Osteocyte (in vitro differentiated cells): ENCODE measurements around the gene AKAP6. TPM values are rescaled to one million over a fixed set of nuclear protein-coding genes. Genes with fewer than 3 reads are reported as not detected.

Experiments
- DNase-seq: peaks from one replicate; pipeline ENCODE4 v3.0.0; 2021; ENCODE audit warnings: mixed read lengths; ENCODE audit not compliant: unreplicated experiment; ENCODE audit errors: extremely low spot score
- H3K27ac Mint-ChIP-seq: one replicate; pipeline ENCODE4 v1.8.0; 2021; ENCODE audit warnings: mild to moderate bottlenecking, mixed read lengths; ENCODE audit not compliant: unreplicated experiment
- H3K27me3 Mint-ChIP-seq: one replicate; pipeline ENCODE4 v1.8.0; 2021; ENCODE audit warnings: mixed read lengths; ENCODE audit not compliant: unreplicated experiment
- H3K36me3 Mint-ChIP-seq: one replicate; pipeline ENCODE4 v1.8.0; 2021; ENCODE audit warnings: mixed read lengths; ENCODE audit not compliant: unreplicated experiment
- H3K4me1 Mint-ChIP-seq: one replicate; pipeline ENCODE4 v1.8.0; 2021; ENCODE audit warnings: mixed read lengths; ENCODE audit not compliant: unreplicated experiment
- H3K4me3 Mint-ChIP-seq: one replicate; pipeline ENCODE4 v1.8.0; 2021; ENCODE audit warnings: mild to moderate bottlenecking, moderate library complexity, mixed read lengths; ENCODE audit not compliant: unreplicated experiment
- H3K9me3 Mint-ChIP-seq: one replicate; pipeline ENCODE4 v1.8.0; 2021; ENCODE audit warnings: mixed read lengths; ENCODE audit not compliant: unreplicated experiment
- total RNA-seq: library from RNA; stranded (reverse); gene quantifications from 2 replicates; pipeline ENCODE4 v1.2.1, GENCODE V29; 2021
- TF ChIP-seq, protein P1 (sequence below): fragments of 200-600 bp; sonication (generic); IDR thresholded peaks from 2 replicates; pipeline ENCODE4 v1.5.0; 2021; ENCODE audit warnings: antibody characterized with exemption, mild to moderate bottlenecking, moderate library complexity

Gene AKAP6
- total RNA-seq, 1 donor from 2014 or later = 4.1 TPM

DNA sequence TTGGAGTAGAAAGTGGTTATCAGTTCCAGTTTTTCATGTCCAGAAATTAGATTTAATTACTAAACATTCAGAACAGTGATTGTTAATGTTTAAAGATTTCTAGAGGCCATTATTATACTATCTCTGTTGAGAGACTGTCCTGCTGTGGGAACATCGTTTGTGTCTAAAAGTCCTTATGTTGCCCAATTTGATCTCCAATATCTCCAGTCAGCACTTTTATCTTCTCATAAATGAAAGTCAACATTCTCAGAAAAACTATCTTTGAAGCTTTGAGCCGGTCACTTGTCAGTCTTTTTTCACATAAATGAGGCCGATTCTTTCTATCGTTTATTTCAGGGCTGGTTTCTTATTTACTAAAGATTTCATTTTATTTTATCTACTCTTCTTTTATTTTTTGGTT lies 518.8 kb downstream of the AKAP6 start:
- H3K27ac Mint-ChIP-seq = no peak overlapping the region
- peaks cover 2% of the 10 kb centered on the region for H3K36me3 Mint-ChIP-seq
- no peak for DNase-seq
- H3K4me1 Mint-ChIP-seq = peaks cover 5% of the 10 kb centered on the region
- peaks cover 9% of the 10 kb centered on the region for H3K27me3 Mint-ChIP-seq
- TF ChIP-seq, protein P1, sequence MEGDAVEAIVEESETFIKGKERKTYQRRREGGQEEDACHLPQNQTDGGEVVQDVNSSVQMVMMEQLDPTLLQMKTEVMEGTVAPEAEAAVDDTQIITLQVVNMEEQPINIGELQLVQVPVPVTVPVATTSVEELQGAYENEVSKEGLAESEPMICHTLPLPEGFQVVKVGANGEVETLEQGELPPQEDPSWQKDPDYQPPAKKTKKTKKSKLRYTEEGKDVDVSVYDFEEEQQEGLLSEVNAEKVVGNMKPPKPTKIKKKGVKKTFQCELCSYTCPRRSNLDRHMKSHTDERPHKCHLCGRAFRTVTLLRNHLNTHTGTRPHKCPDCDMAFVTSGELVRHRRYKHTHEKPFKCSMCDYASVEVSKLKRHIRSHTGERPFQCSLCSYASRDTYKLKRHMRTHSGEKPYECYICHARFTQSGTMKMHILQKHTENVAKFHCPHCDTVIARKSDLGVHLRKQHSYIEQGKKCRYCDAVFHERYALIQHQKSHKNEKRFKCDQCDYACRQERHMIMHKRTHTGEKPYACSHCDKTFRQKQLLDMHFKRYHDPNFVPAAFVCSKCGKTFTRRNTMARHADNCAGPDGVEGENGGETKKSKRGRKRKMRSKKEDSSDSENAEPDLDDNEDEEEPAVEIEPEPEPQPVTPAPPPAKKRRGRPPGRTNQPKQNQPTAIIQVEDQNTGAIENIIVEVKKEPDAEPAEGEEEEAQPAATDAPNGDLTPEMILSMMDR = no peak
- peaks cover 7% of the 10 kb centered on the region for H3K9me3 Mint-ChIP-seq
- no peak overlapping the region for H3K4me3 Mint-ChIP-seq

DNA sequence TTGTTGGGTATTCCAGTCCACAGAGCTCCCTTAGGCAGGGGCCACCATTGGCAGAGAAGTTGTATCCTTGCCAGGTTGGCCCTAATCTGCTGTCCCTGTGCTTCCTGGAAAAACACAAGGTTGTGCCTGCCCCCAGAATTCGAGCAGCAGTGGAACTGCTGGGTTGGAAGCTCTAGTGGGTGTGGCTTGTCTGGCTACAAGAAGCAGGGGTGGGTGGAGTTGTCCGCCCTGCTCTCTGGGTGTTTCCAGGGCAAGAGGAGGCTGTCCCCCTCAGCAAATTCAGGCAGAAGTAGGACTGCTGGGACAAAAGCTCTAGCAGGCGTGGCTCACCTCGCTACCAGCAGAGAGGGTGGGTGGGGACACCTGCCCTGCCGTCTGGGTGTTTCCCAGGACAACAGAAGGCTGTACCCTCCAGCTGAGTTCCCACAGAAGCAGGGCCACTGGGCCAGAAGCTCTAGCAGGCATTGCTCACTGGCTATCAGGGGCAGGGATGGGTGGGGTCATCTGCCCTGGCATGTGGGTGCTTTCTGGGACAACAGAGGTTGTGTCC lies 536.8 kb downstream of the AKAP6 start:
- no peak overlapping the region for H3K4me3 Mint-ChIP-seq
- TF ChIP-seq, protein P1 = no peak

DNA sequence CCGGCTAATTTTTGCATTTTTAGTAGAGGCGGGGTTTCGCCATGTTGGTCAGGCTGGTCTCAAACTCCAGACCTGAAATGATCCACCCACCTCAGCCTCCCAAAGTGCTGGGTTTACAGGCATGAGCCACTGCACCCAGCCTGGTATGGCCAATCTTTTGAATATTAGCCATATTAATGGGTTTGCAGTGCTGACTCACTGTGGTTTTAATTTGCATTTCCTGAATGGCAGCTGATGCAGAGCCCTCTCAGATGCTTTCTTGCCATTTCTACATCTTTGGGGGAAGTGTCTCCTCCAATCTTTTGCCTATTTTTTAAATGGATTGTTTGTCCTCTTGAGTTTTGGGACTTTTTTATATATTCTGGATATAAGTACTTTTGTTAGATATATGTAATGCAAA lies 554.1 kb downstream of the AKAP6 start:
- Mint-ChIP-seq H3K9me3 (peaks cover 12% of the 10 kb centered on the region), H3K27me3 (no peaks in the 10 kb centered on the region), H3K27ac (no peak overlapping the region), H3K36me3 (no peaks in the 10 kb centered on the region), H3K4me3 (no peak overlapping the region), H3K4me1 (peaks cover 3% of the 10 kb centered on the region)
- TF ChIP-seq, protein P1 = no peak
- no peak for DNase-seq

More for the DNA sequence above, 536.8 kb downstream of the AKAP6 start:
- no peaks in the 10 kb centered on the region for H3K9me3 Mint-ChIP-seq
- H3K27me3 Mint-ChIP-seq = peaks cover 13% of the 10 kb centered on the region
- no peak for DNase-seq
- no peak overlapping the region for H3K27ac Mint-ChIP-seq
- H3K4me1 Mint-ChIP-seq = no peaks in the 10 kb centered on the region
- no peaks in the 10 kb centered on the region for H3K36me3 Mint-ChIP-seq

Other genes starting within 250 kb of the AKAP6 start
- gene RNU6-7, start 127.3 kb upstream of the AKAP6 start, total RNA-seq = not detected in 2 replicates
- not detected in 2 replicates for gene RNU6-8, start 126.0 kb upstream of the AKAP6 start, total RNA-seq